GM18858 (cell line): ENCODE measurements around the gene EML1.

ENCODE experiments used
- ATAC-seq: cut with Tn5 transposase; IDR thresholded peaks from one replicate; pipeline ENCODE4 v1.9.1; 2021; ENCODE audit not compliant: unreplicated experiment

The EML1 gene, protein sequence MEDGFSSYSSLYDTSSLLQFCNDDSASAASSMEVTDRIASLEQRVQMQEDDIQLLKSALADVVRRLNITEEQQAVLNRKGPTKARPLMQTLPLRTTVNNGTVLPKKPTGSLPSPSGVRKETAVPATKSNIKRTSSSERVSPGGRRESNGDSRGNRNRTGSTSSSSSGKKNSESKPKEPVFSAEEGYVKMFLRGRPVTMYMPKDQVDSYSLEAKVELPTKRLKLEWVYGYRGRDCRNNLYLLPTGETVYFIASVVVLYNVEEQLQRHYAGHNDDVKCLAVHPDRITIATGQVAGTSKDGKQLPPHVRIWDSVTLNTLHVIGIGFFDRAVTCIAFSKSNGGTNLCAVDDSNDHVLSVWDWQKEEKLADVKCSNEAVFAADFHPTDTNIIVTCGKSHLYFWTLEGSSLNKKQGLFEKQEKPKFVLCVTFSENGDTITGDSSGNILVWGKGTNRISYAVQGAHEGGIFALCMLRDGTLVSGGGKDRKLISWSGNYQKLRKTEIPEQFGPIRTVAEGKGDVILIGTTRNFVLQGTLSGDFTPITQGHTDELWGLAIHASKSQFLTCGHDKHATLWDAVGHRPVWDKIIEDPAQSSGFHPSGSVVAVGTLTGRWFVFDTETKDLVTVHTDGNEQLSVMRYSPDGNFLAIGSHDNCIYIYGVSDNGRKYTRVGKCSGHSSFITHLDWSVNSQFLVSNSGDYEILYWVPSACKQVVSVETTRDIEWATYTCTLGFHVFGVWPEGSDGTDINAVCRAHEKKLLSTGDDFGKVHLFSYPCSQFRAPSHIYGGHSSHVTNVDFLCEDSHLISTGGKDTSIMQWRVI

DNA sequence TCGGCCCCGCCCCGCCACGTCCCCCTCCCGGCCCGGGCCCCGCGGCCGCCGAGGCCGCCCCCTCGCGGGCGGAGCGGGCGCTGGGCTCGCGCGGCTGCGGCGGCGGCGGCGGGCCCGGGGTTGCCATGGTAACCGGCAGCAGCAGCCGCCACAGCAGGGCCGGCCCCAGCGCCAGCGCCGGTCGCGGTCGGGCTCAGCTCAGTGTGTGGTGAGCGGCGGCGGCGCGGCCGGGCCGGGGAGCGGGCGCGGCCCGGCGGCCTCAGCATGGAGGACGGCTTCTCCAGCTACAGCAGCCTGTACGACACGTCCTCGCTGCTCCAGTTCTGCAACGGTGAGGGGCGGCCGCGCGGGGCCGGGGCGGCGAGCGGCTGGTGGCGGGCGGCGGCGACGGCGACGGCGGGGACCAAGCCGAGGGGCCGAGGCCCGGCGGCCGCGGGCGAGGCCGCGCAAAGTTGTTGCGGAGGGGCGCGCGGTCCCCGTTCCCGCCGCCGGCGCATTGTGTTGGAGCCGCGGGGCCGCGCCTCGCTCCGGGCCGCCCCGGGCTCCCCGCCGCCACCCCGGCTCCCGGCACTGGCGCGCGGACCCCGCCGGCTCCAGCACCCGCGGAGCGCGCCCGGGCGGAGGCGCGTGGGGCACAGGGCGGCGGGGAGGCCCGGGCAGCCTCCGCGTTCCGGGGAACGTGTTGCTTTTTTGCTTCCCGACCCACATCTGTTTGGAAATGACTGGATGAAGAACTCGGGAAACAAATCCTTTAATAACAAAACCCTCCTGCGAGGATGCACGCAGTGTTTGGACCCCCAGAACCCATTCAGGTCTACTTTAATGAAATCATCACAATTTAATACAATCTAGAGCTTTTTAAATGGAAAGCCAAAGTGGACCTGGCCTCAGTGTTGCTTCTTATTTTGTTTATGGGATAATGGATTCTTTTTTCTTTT, at the start of gene EML1:
Gene EML1, plus strand, starts transcription at position 201 of the 938 bp plus-strand sequence. Its CDS starts 64 bp downstream, at position 265.
- peak; percentile 88 for ATAC-seq

DNA sequence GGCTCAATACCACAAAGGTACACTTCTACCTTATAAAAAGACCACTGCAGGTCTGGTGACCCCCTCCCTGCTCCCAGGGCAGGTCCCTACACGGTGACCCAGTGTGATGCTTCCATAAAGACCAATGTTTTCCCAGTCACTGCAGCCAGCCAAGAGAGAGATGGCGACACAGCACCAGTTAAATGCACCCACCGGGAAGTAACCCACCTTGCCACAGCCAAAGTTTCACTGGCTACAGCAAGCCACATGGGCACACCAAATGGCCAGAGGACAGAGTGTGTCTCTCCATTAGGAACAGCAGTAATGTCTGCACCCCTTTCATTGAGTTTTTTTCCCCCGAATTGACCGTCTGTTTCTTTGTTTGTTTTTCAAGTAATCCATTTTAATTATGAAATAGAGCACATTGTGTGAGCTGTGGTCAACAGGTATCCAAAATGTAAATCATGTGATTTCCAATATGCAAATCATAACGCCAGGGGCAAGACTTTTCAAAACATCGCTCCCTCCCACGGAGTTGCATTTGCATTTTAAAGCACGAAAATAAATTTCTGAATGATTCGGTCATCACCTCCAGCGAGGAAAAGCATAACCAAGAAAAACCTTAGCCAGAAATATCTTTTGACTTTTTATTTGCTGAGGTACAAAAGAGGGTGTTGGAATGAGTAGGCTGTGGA, 48.9 kb upstream of the EML1 start:
- ATAC-seq, result no peak

DNA sequence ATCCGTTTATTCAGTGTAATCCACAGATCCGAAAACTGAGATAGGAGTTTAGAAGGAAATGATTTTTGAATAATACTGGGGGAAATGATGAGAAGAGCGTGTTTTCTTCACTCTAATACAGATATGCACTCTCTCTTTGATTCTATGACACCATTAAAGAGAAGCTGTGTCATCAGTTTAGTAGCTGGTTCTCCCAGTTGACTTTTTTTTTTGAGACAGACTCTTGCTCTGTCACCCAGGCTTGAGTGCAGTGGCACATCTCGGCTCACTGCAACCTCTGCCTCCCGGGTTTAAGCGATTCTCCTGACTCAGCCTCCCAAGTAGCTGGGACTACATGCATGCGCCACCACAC, 48.4 kb upstream of the EML1 start:
- no peak for ATAC-seq

DNA sequence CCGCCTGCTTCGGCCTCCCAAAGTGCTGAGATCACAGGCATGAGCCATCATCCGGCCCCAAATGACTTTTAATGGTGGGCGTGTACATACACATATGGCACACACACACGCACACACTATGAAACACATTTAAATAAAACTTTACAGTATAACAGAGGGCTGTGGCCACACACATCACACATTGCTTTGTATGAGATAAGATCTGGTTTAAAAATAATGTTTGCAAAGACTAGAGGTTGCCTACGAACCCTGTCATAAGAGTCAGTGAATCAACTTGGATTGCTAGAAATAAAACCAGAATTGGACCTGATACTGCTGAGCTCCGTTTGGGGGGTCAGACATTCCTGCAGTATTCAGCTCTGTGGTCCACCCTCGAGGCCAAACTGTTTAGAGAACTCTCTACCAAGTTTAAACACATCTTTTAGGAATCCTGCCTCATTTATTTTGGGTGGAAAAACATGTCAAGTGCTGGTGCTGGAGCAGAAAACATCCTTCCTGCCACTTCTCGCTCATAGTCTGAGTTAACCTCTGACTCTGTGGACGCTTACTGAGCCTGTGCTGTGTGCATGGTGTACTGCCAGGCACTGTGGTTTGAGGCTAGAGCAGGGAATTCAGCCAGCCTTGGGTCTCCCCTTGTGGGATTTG, 47.8 kb upstream of the EML1 start:
- no peak for ATAC-seq

DNA sequence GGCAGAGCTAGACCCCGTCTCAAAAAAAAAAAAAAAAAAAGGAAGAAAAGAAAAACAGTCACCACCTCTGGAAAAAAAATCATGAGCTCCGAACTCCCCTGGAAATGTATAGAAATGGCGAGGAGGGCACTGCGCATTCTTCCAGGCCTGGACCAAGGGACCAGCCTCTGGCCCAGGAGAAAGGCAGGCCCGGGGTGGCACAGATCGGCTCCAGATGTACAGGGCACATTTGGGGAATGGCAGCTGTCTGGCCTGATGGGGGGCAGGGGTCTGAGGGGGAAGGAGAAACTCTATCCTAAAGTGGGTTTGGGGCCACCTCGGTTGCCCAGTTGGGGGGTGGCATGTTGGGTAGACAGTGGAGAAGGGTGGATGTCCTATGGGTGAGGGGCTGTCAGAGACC, 46.0 kb upstream of the EML1 start:
- ATAC-seq, result no peak

DNA sequence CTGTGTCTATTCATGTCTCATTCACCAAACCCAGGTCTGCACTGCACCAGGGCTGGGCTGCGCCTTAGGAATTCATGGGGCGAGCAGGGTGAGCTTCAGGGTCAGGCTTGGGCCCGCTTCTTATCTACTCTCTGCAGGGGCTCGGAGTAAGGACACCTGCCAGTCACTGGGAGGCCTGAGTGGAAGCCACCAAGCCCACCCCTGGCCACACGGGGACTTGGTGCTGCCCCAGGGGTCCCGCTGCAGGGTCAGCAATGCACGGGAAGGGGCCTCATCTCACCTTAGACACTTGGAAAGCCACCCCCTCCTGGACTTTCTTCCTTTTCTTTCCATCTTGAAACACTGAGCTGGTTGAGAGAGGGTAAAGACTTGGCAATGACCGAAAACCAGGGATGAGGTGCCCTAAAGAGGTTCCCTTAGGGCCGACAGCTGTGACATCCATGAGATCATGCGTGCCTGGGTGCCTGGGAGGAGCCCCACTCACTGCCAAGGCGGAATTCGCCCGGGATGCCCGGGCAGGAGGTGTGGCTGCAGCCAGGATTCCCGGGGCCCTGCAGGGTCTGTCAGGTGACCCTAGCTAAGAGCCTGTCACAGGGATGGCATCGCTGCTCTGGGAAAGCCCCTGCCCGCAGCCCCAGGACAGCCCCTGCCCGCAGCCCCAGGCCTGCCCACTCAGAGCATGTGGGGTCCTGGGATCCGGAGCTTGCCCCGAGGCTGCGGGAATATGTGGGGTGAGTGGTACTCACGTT, 45.5 kb upstream of the EML1 start:
- no peak for ATAC-seq

DNA sequence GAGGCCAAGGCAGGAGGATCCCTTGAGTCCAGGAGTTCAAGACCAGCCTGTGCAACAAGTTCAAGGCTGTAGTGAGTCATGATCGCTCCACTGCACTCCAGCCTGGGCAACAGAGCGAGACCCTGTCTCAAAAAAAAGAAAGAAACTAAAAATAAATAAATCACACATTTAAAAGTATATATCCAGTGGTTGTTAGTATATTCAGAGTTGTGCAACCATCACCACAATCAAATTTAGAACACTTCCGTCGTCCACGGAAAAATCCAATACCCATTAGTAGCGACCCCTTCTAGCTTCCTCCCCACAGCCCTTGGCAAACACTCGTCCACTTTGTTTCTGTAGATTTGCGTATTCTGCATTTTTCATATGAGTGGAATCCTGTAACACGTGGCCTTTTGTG, 44.7 kb upstream of the EML1 start:
- ATAC-seq, result no peak

DNA sequence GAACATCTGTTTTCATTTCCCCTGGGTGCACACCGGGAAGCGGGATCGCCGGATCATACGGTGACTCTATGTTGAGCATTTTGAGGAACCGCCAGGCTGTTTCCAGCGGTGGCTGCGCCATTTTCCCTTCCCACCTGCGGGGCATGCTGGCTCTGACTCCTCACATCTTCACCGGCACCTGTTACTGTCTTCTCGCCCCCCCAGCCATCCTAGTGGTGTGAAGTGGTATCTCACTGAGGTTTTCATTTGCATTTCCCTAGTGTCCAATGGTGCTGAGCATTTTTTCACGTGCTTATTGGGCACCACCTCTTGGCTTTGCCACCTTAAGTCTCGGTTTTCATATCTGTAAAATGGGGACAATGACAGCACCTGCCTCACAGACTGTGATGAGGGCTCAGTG, 44.1 kb upstream of the EML1 start:
- ATAC-seq, result no peak

DNA sequence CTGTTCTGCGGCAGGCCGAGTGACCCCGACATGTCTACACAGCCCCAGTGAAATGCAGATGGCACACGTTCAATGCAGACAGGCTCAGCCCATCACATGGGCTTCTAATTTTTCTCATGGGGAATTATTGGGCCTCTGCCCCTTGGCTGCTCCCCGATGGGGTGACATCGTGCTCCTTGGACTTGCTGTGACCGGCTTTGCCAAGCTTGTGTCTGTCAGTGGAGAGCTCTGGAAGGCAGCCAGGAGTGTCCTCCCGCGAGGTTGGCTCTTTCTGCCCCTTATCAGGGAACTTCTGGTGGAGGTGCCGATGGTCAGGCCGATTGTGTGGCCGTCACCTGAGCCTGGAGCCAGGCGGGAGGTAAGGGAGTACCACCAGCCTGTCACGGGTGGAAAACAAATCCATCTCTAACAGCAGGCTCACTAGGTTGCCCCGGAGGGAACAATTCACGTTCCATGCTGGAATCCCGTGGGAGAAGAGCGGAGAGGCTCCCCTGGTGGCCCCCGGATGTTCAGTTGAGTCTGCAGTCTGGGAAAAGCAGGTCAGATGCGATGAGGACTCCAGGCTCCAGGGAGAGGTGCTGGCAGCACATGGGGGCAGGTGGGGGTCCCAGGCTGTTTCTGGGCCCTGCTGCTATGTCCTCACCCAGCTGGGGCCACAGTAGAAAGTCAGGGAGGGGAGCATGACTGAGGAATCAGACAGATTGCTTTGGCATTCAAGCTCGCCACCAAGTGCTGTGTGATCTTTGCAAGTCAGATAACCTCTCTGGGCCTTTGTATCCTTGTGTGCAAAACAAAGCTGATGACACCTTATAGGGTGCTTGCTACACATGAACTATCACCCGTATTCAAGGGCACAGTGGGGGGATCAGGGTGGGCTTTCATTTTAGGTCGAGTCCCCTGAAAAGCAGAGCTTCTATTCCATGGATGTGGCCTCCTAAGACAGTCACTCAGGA, 43.2 kb upstream of the EML1 start:
- ATAC-seq, result no peak

DNA sequence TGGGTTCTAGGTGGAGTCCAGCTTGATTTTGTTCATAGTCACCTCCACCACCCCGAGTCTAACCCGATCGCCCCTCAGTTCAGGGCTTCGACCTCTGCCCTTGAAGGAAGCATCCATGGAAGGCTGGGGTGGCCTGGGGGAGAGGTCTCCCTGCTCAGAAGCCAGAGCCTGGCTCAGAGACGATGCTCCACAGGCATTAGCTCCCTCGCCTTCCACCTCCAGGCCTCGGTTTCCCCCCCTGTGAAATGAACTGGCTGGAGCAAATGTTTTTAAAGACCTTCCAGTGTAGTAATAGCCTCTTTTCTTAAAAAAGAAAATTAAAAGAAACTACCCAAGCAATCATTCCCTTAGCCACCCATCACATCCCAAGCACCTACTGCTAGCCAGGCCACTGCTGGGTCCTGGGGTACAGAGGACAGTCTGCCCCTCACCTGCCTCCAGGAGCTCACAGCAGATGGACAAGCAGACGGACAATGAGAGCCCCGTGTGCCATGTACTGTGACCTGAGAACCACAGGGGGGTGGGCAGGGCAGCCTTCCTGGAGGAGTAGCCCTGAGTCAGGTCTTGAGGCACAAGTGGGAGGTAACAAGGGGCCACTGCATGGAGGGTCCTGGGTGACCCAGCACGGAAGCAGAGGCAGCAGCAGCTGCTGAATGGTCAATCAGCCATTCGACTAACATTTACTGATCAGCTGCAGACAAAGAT, 42.3 kb upstream of the EML1 start:
- ATAC-seq, result no peak

DNA sequence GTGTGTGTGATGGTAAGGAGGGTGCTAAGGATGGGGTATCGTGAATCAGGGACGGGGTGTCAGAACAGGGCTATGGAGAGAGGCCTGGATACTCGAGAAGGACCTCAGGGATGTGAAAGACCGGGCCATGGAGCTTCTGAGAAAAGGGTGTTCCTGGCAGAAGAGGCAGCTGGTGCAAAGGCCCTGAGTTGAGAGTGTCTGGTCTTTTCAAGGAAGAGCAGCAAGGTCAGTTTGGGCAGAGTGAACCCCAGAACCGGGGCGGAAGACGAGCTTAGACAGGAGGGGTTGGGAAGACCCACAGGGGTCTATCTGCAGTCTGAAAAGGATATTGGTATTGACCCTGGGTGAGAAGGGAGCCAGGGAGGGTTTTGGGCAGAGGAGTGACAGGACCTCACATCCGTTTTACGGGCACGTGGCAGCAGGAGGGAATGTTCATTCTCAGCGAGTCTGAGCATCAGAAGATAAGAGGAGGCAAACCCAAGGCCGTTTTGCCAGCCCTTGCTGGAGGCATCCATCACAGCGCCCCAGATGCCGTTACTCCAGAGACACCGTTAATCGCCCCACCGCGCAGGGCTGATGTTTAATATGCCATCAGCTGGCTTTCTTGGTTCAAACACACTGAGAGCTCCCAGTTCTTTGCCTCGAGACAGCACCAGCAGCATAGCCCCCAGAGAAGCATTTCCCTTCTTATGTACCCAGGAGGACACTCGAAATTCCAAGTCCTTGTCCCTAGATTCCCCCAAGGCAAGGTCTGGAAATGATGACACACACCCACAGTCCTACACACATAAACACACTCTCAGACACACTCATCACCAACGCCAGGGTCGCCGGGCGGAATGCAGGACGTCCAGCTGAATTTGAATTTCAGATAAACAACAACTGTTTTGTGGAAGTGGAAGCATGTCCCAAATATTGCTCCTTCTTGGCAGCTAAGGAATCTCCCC, 41.4 kb upstream of the EML1 start:
- ATAC-seq, result no peak

DNA sequence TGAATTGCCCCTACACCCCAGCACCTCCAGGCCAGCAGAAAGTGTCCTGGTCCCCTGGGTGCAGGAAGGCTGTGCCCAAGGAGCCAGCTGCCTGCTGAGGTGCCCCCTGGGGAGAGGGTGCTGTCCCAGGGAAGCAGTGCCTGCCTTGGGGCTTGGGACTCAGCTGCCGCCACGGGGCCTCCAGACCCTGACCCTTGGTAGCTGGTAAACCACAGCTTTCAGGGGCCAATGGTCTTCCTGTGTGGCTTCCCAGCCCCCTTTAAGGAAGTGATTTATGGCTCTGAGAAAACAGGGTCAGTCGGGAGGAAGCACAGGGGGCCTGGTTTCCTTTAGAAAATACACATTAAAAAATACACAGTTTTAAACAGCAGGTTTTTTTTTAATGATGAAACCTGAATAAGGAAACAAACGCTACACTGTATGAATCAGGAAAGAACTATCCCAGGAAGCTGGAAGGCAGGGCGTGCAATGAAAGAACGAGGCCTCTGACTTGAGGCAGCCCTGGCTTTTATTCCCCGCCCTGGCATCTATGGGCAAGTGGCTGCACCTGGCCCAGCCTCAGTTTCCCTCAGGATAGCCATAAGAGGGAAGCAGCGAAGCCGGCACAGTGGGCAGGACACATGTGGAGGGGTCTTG, 40.6 kb upstream of the EML1 start:
- ATAC-seq, result no peak

DNA sequence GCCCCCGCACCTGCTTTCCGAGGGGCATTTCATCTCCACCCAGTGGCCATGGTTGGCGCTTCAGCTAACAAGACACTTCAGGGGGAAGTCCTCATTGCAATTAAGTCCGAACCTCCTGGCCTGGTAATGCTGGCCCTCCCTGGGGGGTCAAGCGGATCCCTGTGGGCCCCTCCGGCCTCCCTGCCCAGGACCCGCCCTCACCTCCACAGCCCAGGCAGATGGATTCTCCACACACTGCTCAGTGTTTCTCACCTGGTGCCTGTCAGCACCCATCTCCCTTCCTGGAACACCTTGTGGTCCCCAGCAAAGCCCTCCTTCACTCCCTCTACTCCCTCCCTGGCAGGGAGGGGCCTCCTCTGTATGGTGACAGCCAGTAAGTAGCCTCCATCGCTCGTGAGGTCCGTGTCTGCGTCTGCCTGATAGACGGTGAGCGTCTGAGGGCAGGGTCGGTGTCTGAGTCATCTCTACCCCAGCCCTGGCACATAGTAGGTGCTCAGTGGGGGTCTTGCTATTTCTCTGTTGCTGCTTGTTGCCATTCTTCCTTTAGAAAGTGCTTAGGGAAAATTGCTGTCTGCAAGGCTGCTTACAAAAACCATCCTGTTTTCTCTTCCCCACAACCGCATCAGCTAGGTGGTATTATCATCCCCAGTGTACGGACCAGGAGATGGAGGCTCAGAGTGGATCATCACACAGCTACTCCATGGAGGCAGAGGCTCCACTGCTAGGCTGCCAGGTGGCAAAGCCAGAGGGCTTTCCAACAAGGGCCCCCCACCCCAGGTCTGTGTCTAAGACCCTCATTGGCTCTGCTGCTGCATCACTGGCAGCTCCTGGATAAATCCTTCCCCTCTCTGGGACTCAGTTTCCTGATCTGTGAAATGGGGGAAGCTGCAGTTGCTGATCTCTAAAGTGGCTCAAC, 39.7 kb upstream of the EML1 start:
- ATAC-seq, result no peak

DNA sequence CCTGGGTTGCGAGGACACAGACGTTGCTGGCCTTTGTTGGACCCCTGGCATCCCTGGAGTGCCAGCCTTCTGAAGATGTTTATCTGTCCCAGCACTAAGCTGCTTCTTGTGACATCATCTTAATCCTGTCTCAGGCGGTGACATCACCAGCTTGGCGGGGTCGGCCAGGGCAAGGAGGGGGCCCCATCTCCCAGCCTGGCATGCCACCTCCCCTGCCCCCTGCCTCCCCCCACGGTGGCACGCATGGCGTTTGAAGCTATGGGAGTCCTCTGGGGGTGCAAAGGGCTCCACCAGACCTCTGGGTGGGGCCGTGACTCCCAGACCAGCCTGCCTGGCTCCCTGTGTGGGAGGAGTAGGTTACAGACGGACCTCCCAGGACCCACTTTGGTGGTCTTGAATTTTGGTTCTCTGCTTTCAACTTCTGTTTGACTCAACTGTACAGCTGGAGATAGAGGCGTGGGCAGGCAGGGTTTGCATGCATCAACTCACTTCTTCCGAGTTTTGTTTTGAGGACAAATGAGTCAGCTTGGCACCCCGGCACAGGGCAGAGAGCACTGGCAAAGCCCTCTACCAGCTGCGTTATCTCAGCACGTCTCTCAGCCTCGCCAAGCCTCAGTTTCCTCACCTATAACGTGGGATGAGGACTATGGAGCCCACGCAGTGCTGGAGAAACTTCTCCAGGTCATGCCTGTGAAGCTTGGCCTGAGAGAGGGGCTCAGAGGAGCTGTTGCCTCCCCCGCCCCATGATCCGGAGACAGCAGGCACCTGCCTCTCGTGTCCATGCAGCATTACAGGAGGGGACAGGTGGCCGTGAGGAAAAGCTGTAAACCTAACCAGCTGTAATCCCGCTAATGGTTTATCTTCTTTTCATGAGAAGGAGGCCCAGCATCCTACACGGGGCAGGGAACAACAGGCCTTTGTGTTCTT, 38.8 kb upstream of the EML1 start:
- no peak for ATAC-seq
